ENCODE data around the gene NMRK2. TPM values are rescaled to one million over a fixed set of nuclear protein-coding genes. Genes with fewer than 3 reads are reported as not detected.

NMRK2 gene, protein sequence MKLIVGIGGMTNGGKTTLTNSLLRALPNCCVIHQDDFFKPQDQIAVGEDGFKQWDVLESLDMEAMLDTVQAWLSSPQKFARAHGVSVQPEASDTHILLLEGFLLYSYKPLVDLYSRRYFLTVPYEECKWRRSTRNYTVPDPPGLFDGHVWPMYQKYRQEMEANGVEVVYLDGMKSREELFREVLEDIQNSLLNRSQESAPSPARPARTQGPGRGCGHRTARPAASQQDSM
- not detected in 2 replicates for total RNA-seq

GRCh38 chr19:3932931-3933810, at the start of gene NMRK2:
Gene NMRK2, plus strand, starts transcription at chr19:3933069. Its CDS starts 603 bp downstream, at chr19:3933672.

GRCh38 chr19:3970808-3971598, 38.1 kb downstream of the NMRK2 start, which contains the start of gene DAPK3:
Gene DAPK3, minus strand, starts transcription at chr19:3971099. Its CDS starts 1,364 bp downstream, at chr19:3969735.

GRCh38 chr19:3984908-3985642, 52.2 kb downstream of the NMRK2 start, which contains the start of gene EEF2:
Gene EEF2, minus strand, starts transcription at chr19:3985463. Its CDS starts 83 bp downstream, at chr19:3985380.

Other genes with a start within 250 kb of the NMRK2 start
- gene PIP5K1C, start 232.6 kb upstream of the NMRK2 start, total RNA-seq: 33.2 and 39.6 TPM in 2 replicates
- not detected in 2 replicates for gene TJP3, start 224.7 kb upstream of the NMRK2 start, total RNA-seq
- gene APBA3, start 171.4 kb upstream of the NMRK2 start, total RNA-seq: 28.3 and 33.3 TPM in 2 replicates
- gene MRPL54, start 170.4 kb upstream of the NMRK2 start, total RNA-seq: 46.8 and 67.6 TPM in 2 replicates
- not detected in 2 replicates for gene RAX2, start 160.8 kb upstream of the NMRK2 start, total RNA-seq
- not detected in 2 replicates for gene MATK, start 146.7 kb upstream of the NMRK2 start, total RNA-seq
- gene ZFR2, start 64.0 kb upstream of the NMRK2 start, total RNA-seq: not detected in 2 replicates
- not detected in 2 replicates for gene ATCAY, start 52.4 kb upstream of the NMRK2 start, total RNA-seq
- gene DAPK3, start 38.0 kb downstream of the NMRK2 start, total RNA-seq: 49.3 and 59.2 TPM in 2 replicates
- 3,060 and 3,544 TPM in 2 replicates for gene EEF2, start 52.4 kb downstream of the NMRK2 start, total RNA-seq
- gene PIAS4, start 74.7 kb downstream of the NMRK2 start, total RNA-seq: 10.1 and 10.8 TPM in 2 replicates
- gene ZBTB7A, start 133.8 kb downstream of the NMRK2 start, total RNA-seq: 53.6 and 56.2 TPM in 2 replicates
- 154 and 160 TPM in 2 replicates for gene MAP2K2, start 191.1 kb downstream of the NMRK2 start, total RNA-seq
- 2.2 TPM in 1 of 2 replicates, not detected in the other for gene CREB3L3, start 220.6 kb downstream of the NMRK2 start, total RNA-seq
- gene SIRT6, start 249.5 kb downstream of the NMRK2 start, total RNA-seq: 15.2 and 19.8 TPM in 2 replicates
- 0.75 and 1.5 TPM in 2 replicates for gene ANKRD24, start 249.6 kb downstream of the NMRK2 start, total RNA-seq

Measured in cardiac ventricle fibroblast (primary cell).